Muscle layer of duodenum (tissue), 2 donors: ENCODE data around the gene SORBS1.

Experiments used
- H3K27ac ChIP-seq: one replicate; pipeline ENCODE4 v1.7.0; 2013; ENCODE audit warnings: mild to moderate bottlenecking, low read length
- H3K27me3 ChIP-seq: one replicate; pipeline ENCODE4 v1.7.0; 2013; ENCODE audit warnings: low read depth, mild to moderate bottlenecking, control low read depth, low read length
- H3K36me3 ChIP-seq, 2 donors: one replicate each; pipeline ENCODE4 v1.7.0; 2013; ENCODE audit warnings: low read length in 2 of 2, control low read depth in 1 of 2, mild to moderate bottlenecking in 1 of 2; ENCODE audit not compliant: insufficient read depth in 2 of 2, control insufficient read depth in 1 of 2
- H3K4me1 ChIP-seq, 2 donors: one replicate each; pipeline ENCODE4 v1.7.0; 2013; ENCODE audit warnings: low read length in 2 of 2, mild to moderate bottlenecking in 2 of 2, control low read depth in 1 of 2, moderate library complexity in 1 of 2; ENCODE audit not compliant: insufficient read depth in 2 of 2, control insufficient read depth in 1 of 2
- H3K4me3 ChIP-seq, 2 donors: one replicate each; pipeline ENCODE4 v1.7.0; 2013; ENCODE audit warnings: low read length in 2 of 2, low read depth in 1 of 2, mild to moderate bottlenecking in 1 of 2
- H3K9me3 ChIP-seq, 2 donors: one replicate each; pipeline ENCODE4 v1.7.0; 2013; ENCODE audit warnings: low read length in 2 of 2, control low read depth in 1 of 2, mild to moderate bottlenecking in 1 of 2; ENCODE audit not compliant: control insufficient read depth in 1 of 2
- donor health status: healthy.

Gene SORBS1

DNA sequence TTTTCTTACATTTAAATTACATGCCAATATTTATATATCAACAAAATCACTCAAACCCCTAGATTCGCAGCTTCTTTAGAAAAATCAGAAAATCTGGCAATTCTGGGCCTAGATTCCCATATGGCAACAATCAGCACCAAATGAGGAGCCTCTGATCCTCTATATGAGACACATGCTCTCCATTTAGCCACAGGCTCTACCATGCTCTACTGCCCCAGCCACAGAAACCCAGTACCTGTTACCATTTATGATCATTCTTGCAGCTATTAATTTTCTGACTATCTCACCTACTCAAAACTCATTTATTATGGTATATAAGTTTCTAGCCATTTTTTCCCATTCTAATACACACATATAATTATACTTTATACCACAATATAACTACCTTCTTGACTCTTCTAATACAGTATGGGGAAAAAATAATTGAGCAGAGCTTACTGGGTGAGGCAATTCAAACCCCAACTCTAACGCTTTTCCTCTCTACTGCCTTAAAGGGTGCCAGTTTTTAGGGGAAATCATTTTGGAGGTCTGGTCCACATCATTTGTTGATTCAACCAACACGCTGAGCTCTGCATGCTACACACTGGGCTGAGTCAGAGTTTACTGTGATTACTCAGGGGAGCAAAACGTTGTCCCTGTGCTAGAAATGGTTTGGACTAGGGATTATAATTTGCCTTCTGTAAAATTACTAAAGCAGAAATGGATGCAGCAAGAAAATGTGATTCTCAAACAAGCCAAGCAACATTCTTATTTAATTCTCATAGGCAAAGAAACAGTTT is 281.9 kb downstream of the SORBS1 start:
- peak overlapping the region; percentile 33 for H3K27ac ChIP-seq
- H3K9me3 ChIP-seq = no peaks in the 10 kb centered on the region
- H3K4me1 ChIP-seq = peaks cover 9 to 13% of the 10 kb centered on the region in 2 donors
- no peak overlapping the region for H3K4me3 ChIP-seq
- H3K27me3 ChIP-seq = no peaks in the 10 kb centered on the region
- no peaks in the 10 kb centered on the region for H3K36me3 ChIP-seq

DNA sequence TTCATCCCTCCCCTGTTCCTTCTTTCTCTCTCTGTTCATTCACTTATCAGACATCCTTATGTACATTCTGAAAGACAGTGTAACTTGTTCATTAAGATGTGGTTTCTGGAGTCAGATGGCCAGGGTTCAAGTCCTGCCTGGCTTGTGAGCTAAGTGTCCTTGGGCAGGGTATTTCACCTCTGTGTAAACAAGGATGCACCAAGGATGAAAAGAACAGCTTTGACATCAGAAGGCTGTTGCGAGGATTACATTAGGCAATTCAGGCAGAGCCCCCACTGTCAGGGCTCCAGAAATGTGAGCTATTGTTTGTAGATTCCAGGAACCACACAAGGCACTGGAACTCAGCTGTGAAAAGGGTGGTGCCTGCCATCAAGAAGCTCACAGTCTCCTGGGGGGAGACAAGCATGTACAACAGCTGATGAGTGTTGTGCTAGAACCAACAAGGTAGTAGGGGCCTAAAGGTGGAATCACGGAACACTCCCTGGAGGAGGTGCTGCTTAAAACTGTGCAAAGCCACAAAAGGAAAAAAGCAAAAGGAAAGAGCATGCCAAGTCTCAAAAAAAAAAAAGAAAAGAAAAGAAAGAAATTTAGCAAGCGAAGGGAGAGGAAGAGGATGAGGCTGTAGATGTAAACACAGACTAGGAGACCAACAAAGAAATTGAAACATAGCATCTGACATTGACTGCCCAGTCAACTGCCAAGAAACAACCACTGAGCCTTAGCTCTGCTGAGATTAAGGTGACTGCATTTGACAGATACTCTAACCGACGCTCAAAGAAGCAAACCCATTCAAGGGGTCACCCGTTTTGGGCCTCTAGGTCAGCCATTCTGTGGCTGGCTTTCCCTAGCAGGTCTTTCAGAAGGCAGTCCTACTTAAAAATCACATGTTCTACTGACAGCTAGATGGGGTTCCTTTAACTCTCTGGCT is 282.8 kb downstream of the SORBS1 start:
- no peaks in the 10 kb centered on the region for H3K9me3 ChIP-seq
- peaks cover 9 to 13% of the 10 kb centered on the region in 2 donors for H3K4me1 ChIP-seq
- H3K4me3 ChIP-seq = no peak overlapping the region
- H3K27ac ChIP-seq = peak overlapping the region; percentile 33
- no peaks in the 10 kb centered on the region for H3K36me3 ChIP-seq
- H3K27me3 ChIP-seq = no peaks in the 10 kb centered on the region

DNA sequence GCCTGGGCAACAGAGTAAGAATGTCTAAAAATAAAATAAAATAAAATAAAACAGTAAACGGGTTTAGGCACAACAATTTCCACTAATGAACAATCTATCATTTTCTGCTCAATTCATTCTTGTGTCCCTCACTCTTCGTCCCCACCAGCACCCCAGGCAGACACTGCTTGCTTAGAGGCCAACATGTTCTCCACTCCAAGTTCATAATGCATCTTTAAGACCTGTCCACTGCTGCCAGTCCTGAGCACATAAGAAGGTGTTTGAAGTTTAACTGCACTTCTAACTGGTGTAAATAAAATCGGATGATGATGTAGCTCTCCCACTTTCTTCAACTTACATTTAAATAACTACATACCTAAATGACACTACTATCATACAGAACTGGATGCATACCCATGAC is 283.6 kb downstream of the SORBS1 start:
- Histone ChIP-seq H3K9me3 (no peaks in the 10 kb centered on the region), H3K27ac (peak overlapping the region; percentile 33), H3K4me1 (peaks cover 9 to 13% of the 10 kb centered on the region in 2 donors), H3K36me3 (no peaks in the 10 kb centered on the region), H3K4me3 (no peak overlapping the region), H3K27me3 (no peaks in the 10 kb centered on the region)

DNA sequence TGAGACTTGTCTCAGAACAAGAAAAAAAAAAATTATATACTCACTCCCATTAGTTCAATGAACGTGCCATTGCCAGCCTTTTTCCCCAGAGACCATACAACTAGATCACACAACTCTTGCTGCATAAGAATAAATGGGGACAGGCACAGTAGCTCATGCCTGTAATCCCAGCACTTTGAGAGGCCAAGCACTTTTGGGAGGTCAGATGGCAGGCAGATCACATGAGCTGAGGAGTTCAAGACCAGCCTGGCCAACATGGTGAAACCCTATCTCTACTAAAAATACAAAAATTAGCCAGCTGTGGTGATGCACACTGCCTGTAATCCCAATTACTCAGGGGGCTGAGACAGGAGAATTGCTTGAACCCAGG is 284.0 kb downstream of the SORBS1 start:
- H3K27me3 ChIP-seq = no peaks in the 10 kb centered on the region
- no peaks in the 10 kb centered on the region for H3K9me3 ChIP-seq
- no peaks in the 10 kb centered on the region for H3K36me3 ChIP-seq
- no peak overlapping the region for H3K27ac ChIP-seq
- H3K4me1 ChIP-seq = peaks cover 6 to 13% of the 10 kb centered on the region in 2 donors
- H3K4me3 ChIP-seq = no peak overlapping the region

DNA sequence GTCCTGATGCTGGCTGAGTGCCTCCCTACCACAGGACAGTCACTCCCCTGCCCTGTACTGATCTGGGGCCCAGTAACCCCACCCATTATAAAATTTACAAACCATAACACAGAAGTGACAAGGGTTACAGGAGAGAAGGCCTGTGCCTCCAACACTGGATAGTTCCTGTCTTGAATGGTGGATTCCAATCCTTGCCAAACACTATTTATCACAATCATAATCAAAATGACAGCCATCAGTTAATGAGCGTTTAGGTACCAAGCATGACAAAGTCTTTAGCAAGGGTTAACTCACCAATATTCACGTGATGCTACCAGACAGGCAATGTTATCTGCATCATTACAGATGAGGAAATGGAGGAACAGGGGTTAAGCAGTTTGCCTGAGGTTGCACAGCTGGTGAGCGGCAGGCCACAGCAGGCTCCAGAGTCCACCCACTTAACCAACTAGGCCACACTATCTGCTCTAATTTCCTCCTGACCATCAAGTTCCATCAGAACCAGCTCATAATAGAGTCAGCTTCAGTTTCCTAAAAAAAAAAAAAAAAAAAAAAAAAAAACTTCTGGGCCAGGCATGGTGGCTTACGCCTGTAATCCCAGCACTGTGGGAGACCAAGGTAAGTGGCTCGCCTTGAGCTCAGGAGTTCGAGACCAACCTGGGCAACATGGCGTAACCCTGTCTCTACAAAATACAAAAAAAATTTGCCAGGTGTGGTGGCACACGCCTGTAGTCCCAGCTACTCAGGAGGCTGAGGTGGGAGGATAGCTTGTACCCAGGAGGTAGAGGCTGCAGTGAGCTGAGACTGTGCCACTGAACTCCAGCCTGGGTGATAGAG is 284.6 kb downstream of the SORBS1 start:
- Histone ChIP-seq H3K9me3 (no peaks in the 10 kb centered on the region), H3K4me3 (no peak overlapping the region), H3K4me1 (peaks cover 4 to 13% of the 10 kb centered on the region in 2 donors), H3K27me3 (no peaks in the 10 kb centered on the region), H3K27ac (peak overlapping the region; percentile 70), H3K36me3 (no peaks in the 10 kb centered on the region)

DNA sequence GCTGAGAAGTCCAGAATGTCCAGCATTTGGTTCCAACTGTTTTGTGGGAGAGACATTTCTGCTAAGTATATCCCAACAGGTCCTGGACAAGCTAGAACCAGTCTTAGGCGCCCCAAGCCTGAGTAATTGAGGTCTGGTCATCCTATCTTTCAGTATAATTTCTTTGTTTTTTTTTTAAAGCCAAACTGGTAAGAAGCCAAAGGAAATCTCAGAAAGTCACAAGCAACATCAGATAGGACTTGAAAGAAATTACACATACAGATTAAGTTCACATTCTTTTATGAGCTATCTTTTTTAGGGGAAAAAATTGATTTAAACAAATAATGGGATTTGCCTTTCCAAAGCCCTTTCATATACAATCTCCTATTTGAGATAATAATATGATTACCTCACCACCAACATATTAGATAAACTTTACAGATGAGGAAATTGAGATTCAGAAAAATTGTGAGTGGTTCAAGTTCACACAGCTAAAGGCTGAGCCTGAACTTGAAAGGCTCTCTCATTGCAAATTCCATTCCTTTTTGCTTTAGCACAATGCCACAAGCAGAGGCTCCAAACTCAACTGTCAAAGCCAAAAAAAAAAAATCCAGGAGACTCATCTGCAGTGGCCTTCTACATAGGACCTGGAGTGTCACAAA is 285.3 kb downstream of the SORBS1 start:
- Histone ChIP-seq H3K27ac (peak overlapping the region; percentile 70), H3K9me3 (no peaks in the 10 kb centered on the region), H3K36me3 (no peaks in the 10 kb centered on the region), H3K4me1 (peaks cover 4 to 13% of the 10 kb centered on the region in 2 donors), H3K4me3 (no peak overlapping the region), H3K27me3 (no peaks in the 10 kb centered on the region)

DNA sequence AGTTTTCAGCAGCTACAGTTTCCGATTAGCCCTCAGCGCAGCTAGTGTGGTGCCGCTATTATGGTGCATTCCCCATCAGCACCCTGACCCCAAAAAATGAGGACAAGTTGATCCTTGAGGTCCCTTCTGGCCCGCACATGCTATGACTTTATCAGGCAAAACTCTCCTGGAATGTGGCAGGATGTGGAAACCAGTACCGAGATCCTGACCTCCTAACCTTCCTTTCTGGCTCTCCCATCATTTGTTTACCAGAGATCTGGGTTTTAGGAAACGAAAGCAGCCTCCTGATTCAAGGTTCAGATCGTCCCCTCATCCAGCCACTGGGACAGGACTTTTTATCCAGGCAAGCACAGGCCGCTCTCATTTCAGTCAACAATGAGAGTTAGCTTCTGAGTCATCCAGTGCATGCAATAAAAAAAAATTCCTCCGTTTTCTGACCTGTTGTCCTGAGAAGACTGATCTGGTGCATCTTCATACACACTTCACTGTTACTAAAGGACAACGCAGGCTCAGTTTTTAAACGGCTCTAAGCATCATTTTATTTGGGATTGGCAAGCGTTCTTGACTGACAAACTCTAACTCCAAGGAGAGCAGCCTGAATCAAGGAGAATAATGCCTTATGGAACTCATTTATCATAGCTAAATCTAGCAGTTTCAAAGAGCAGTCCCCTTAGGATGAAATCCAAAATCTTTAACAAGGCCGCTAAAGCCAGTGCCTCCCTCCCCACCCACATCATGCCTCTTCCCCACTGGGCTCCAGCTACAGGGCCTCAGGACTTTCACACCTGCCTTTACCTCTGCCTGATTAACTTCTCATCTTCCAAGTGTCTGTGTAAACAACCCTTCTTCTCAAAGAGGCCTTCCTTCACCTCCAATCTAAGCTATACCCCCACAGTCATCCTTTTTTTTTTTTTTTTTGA is 287.5 kb downstream of the SORBS1 start:
- Histone ChIP-seq H3K27ac (peak overlapping the region; percentile 66), H3K4me3 (no peak overlapping the region), H3K4me1 (peaks cover 4 to 16% of the 10 kb centered on the region in 2 donors), H3K27me3 (no peaks in the 10 kb centered on the region), H3K36me3 (peaks cover 0 to 4% of the 10 kb centered on the region in 2 donors), H3K9me3 (no peaks in the 10 kb centered on the region)

DNA sequence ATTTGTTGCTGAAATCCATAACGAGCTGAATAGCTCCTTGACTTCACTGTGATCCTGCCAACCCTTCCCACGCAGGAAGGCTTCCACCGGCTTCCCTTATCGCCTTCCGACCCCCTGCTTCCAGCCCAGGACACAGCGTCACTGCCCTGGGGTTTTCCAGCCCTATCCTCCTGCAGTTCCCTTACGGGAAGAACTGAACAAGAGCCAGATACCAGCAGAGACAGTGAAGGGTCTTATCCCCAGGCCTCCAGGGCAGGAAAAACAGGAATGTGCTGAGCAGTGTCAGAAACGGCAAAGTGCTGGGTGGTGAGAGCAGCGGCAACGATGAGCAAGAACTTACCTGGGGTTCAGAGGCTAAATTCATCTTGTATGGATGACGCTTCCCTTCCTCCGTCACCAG is 292.7 kb downstream of the SORBS1 start:
- Histone ChIP-seq H3K4me3 (no peak overlapping the region), H3K36me3 (peaks cover 0 to 15% of the 10 kb centered on the region in 2 donors), H3K27ac (peak overlapping the region; percentile 62), H3K9me3 (no peaks in the 10 kb centered on the region), H3K27me3 (no peaks in the 10 kb centered on the region), H3K4me1 (peaks cover 0 to 4% of the 10 kb centered on the region in 2 donors)

DNA sequence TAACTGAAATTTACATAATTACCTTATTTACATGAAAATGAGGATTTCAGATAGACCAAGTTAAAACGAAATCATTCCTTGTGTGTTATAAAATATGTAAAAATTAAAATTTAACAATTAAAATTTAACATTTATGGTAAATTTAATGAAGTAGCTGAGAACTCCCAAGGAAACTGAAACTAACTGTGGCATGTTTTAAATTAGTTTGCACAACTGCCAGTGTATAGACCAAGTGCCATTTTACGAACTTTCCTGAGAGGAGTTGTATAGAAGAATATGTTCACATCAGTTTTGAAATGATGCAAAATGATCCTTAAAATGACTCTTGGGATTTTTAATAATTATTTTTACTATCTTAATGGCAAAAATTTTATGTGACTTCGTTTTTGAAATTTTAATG is 293.9 kb downstream of the SORBS1 start:
- no peaks in the 10 kb centered on the region for H3K9me3 ChIP-seq
- H3K4me3 ChIP-seq = no peak overlapping the region
- peaks cover 0 to 4% of the 10 kb centered on the region in 2 donors for H3K4me1 ChIP-seq
- H3K27ac ChIP-seq = peak overlapping the region; percentile 91
- no peaks in the 10 kb centered on the region for H3K27me3 ChIP-seq
- H3K36me3 ChIP-seq = peaks cover 0 to 22% of the 10 kb centered on the region in 2 donors

DNA sequence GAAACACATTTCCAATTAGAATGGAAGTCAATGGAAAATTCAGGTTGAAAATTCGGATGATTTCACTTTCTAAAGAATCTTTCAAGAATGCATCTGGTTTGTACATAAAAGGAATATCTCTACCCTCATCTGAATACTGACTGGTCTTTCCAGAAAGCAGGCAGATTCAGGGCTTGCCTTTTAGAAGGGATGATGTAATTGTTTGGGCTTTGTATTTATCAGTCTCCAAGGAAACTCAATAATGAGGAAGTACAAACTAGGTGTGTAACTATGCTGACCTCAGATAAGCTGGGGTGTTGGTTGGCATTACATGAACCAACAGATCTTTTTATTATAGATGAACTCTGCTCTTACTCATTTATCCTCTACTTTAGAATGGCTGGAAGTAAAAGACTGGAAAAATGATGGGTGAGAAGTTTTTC is 294.5 kb downstream of the SORBS1 start:
- Histone ChIP-seq H3K27me3 (no peaks in the 10 kb centered on the region), H3K4me3 (no peak overlapping the region), H3K36me3 (peaks cover 0 to 27% of the 10 kb centered on the region in 2 donors), H3K9me3 (no peaks in the 10 kb centered on the region), H3K27ac (peak overlapping the region; percentile 91), H3K4me1 (peaks cover 0 to 4% of the 10 kb centered on the region in 2 donors)
